NB4 (cell line): ENCODE data around the gene SPNS3.

Experiments used
- POLR2A ChIP-seq: IDR thresholded peaks from 2 replicates; pipeline ENCODE4 v1.6.1; 2011; ENCODE audit warnings: mild to moderate bottlenecking; ENCODE audit not compliant: insufficient read length; ENCODE audit errors: extremely low read depth
- TF ChIP-seq, protein P1 (sequence below): IDR thresholded peaks from one replicate; pipeline ENCODE4 v1.5.1; 2012; ENCODE audit warnings: low read depth, low read length

- TF ChIP-seq, protein P1, sequence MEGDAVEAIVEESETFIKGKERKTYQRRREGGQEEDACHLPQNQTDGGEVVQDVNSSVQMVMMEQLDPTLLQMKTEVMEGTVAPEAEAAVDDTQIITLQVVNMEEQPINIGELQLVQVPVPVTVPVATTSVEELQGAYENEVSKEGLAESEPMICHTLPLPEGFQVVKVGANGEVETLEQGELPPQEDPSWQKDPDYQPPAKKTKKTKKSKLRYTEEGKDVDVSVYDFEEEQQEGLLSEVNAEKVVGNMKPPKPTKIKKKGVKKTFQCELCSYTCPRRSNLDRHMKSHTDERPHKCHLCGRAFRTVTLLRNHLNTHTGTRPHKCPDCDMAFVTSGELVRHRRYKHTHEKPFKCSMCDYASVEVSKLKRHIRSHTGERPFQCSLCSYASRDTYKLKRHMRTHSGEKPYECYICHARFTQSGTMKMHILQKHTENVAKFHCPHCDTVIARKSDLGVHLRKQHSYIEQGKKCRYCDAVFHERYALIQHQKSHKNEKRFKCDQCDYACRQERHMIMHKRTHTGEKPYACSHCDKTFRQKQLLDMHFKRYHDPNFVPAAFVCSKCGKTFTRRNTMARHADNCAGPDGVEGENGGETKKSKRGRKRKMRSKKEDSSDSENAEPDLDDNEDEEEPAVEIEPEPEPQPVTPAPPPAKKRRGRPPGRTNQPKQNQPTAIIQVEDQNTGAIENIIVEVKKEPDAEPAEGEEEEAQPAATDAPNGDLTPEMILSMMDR = no peak
- TF ChIP-seq POLR2A = no peak
Measured at GRCh38 chr17:4474093-4474492, 40.4 kb downstream of the SPNS3 start.
